Caco-2 (cell line): ENCODE data around the gene SLC24A4. TPM values are rescaled to one million over a fixed set of nuclear protein-coding genes. Genes with fewer than 3 reads are reported as not detected.

ENCODE experiments used
- BruUV-seq: library from RNA; stranded (reverse); fragments of 400-500 nt; replicated peaks from 2 replicates; lab custom pipeline; 2021; lab: Mats Ljungman, UMichigan
- CTCF ChIA-PET: fragments of 300-600 bp; sonication (Branson Sonifier 250); formaldehyde crosslinking; loops from one replicate; lab custom pipeline; 2022; ENCODE audit warnings: antibody characterized with exemption; lab: Charles Lee
- POLR2A ChIA-PET: fragments of 300-600 bp; sonication (Branson Sonifier 250); formaldehyde crosslinking; loops from one replicate; lab custom pipeline; 2022; ENCODE audit warnings: antibody characterized with exemption; lab: Charles Lee
- DNase-seq, 2 experiments: peaks; one replicate each; pipeline versions ENCODE4 v3.0.0 to v3.0.0-alpha.2; 2020 to 2022
- H3K27me3 ChIP-seq: replicated peaks from 2 replicates; pipeline ENCODE4 v1.6.0; 2011; ENCODE audit warnings: low read length; ENCODE audit not compliant: control insufficient read depth, insufficient read depth
- H3K36me3 ChIP-seq: 2 replicates; pipeline ENCODE4 v1.5.1; 2011; ENCODE audit warnings: low read length; ENCODE audit not compliant: control insufficient read depth, insufficient read depth
- H3K4me1 ChIP-seq: fragments of 250-450 bp; sonication (Bioruptor Pico); 2 replicates; pipeline ENCODE4 v1.5.1; 2020; ENCODE audit warnings: mild to moderate bottlenecking
- H3K4me3 ChIP-seq: 2 replicates; pipeline ENCODE4 v1.5.1; 2011; ENCODE audit warnings: low read depth, mild to moderate bottlenecking, control low read depth, low read length
- H3K9me3 ChIP-seq: fragments of 250-450 bp; sonication (Bioruptor Pico); 2 replicates; pipeline ENCODE4 v1.5.1; 2020; ENCODE audit warnings: mild to moderate bottlenecking, moderate library complexity
- H3K27ac Mint-ChIP-seq: one replicate; pipeline ENCODE4 v1.8.0; 2022; ENCODE audit warnings: mixed read lengths; ENCODE audit not compliant: unreplicated experiment
- H3K27me3 Mint-ChIP-seq: one replicate; pipeline ENCODE4 v1.8.0; 2022; ENCODE audit warnings: mixed read lengths; ENCODE audit not compliant: insufficient read depth, unreplicated experiment
- H3K36me3 Mint-ChIP-seq: one replicate; pipeline ENCODE4 v1.8.0; 2022; ENCODE audit warnings: mild to moderate bottlenecking, mixed read lengths; ENCODE audit not compliant: insufficient read depth, unreplicated experiment
- H3K4me1 Mint-ChIP-seq: one replicate; pipeline ENCODE4 v1.8.0; 2022; ENCODE audit warnings: low read depth, mixed read lengths; ENCODE audit not compliant: unreplicated experiment
- H3K4me3 Mint-ChIP-seq: one replicate; pipeline ENCODE4 v1.8.0; 2022; ENCODE audit warnings: mild to moderate bottlenecking, moderate library complexity, mixed read lengths; ENCODE audit not compliant: unreplicated experiment
- H3K9me3 Mint-ChIP-seq: one replicate; pipeline ENCODE4 v1.8.0; 2022; ENCODE audit warnings: mixed read lengths; ENCODE audit not compliant: unreplicated experiment
- intact Hi-C: fragments of 100-400 bp; cut with micrococcal nuclease; formaldehyde crosslinking; loops from one replicate; pipeline ENCODE4 v1.10.0; 2022; ENCODE audit not compliant: unreplicated experiment
- total RNA-seq: library from RNA; stranded (reverse); gene quantifications from 2 replicates; pipeline ENCODE4 v1.2.3, GENCODE V29; 2022
- TF ChIP-seq, protein P1 (sequence below), 2 experiments: fragments of 200-600 bp in 1 of 2; IDR thresholded peaks; 1 replicate in 1 of 2; 2 replicates in 1 of 2; pipeline versions ENCODE4 v1.5.1 to v1.8.0; 2011 to 2022; ENCODE audit warnings: antibody characterized with exemption in 1 of 2, control low read depth in 1 of 2, inconsistent platforms in 1 of 2, low read depth in 1 of 2, low read length in 1 of 2, mild to moderate bottlenecking in 1 of 2, moderate library complexity in 1 of 2; ENCODE audit not compliant: insufficient read depth in 1 of 2, severe bottlenecking in 1 of 2, unreplicated experiment in 1 of 2

The SLC24A4 gene
- total RNA-seq, 1 experiment from 2014 or later, result not detected

GRCh38 chr14:92294506-92294905, 28.5 kb upstream of the SLC24A4 start:
- DNase-seq, result no peak
- H3K36me3 ChIP-seq, result no peaks in the 10 kb centered on the region
- H3K4me1 ChIP-seq, result no peaks in the 10 kb centered on the region
- CTCF ChIA-PET, result no interaction called here
- no peak overlapping the region for H3K4me3 Mint-ChIP-seq
- TF ChIP-seq, protein P1, sequence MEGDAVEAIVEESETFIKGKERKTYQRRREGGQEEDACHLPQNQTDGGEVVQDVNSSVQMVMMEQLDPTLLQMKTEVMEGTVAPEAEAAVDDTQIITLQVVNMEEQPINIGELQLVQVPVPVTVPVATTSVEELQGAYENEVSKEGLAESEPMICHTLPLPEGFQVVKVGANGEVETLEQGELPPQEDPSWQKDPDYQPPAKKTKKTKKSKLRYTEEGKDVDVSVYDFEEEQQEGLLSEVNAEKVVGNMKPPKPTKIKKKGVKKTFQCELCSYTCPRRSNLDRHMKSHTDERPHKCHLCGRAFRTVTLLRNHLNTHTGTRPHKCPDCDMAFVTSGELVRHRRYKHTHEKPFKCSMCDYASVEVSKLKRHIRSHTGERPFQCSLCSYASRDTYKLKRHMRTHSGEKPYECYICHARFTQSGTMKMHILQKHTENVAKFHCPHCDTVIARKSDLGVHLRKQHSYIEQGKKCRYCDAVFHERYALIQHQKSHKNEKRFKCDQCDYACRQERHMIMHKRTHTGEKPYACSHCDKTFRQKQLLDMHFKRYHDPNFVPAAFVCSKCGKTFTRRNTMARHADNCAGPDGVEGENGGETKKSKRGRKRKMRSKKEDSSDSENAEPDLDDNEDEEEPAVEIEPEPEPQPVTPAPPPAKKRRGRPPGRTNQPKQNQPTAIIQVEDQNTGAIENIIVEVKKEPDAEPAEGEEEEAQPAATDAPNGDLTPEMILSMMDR (IDR thresholded peaks at IDR 0.05; ENCODE audit: insufficient read depth in 1 of 2, low read depth in 1 of 2, low read length in 1 of 2, severe bottlenecking in 1 of 2, unreplicated experiment in 1 of 2), result no peak
- no peaks in the 10 kb centered on the region for H3K4me1 Mint-ChIP-seq
- H3K27me3 ChIP-seq, result no peaks in the 10 kb centered on the region
- intact Hi-C loops, result no loop called here
- no TSS peak for BruUV-seq
- H3K9me3 Mint-ChIP-seq, result no peaks in the 10 kb centered on the region
- H3K27me3 Mint-ChIP-seq, result peaks cover 33% of the 10 kb centered on the region
- POLR2A ChIA-PET, result no interaction called here
- H3K36me3 Mint-ChIP-seq, result no peaks in the 10 kb centered on the region
- H3K9me3 ChIP-seq, result no peaks in the 10 kb centered on the region
- no peak overlapping the region for H3K4me3 ChIP-seq
- no peak overlapping the region for H3K27ac Mint-ChIP-seq

- intact Hi-C loops, result no loop called here
- H3K27me3 ChIP-seq, result no peaks in the 10 kb centered on the region; the same call in 1 of the 2 replicates
- no peaks in the 10 kb centered on the region for H3K4me1 ChIP-seq
- DNase-seq, result no peak
- no TSS peak for BruUV-seq
- TF ChIP-seq, protein P1 (IDR thresholded peaks at IDR 0.05; ENCODE audit: insufficient read depth in 1 of 2, low read depth in 1 of 2, low read length in 1 of 2, severe bottlenecking in 1 of 2, unreplicated experiment in 1 of 2), result no peak
- no peaks in the 10 kb centered on the region for H3K9me3 Mint-ChIP-seq
- peaks cover 39% of the 10 kb centered on the region for H3K27me3 Mint-ChIP-seq
- ChIA-PET CTCF (no interaction called here), POLR2A (no interaction called here)
- no peaks in the 10 kb centered on the region for H3K4me1 Mint-ChIP-seq
- H3K36me3 Mint-ChIP-seq, result no peaks in the 10 kb centered on the region
- no peaks in the 10 kb centered on the region for H3K9me3 ChIP-seq
- no peaks in the 10 kb centered on the region for H3K36me3 ChIP-seq
- no peak overlapping the region for H3K4me3 Mint-ChIP-seq
- H3K27ac Mint-ChIP-seq, result no peak overlapping the region
- H3K4me3 ChIP-seq, result no peak overlapping the region
These were observed 25.0 kb upstream of the SLC24A4 start for GRCh38 chr14:92297818-92298595.

DNA sequence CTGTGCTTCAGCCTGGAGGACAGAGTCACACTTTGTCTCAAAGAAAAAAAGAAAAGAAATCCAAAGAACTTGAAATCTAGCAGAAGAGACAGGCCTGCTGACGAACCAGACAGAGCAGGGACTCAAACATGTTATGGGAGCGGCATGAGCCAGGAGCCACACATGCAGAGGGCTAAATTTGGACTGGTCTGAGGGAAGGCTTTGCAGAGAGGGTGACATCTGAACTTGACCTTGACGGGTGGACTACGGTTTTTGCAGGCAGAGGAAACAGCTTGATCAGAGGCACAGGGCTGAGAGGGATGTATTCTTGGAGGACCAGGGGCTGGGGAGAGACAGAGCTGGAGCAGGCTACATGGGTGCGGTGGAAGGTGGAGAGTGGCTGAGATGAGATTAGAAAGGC, 20.5 kb upstream of the SLC24A4 start:
- CTCF ChIA-PET, result no interaction called here
- POLR2A ChIA-PET, result no interaction called here
- Histone ChIP-seq H3K9me3 (no peaks in the 10 kb centered on the region), H3K4me3 (no peak overlapping the region), H3K4me1 (no peaks in the 10 kb centered on the region), H3K36me3 (no peaks in the 10 kb centered on the region), H3K27me3 (no peaks in the 10 kb centered on the region; the same call in 1 of the 2 replicates)
- BruUV-seq, result no TSS peak
- H3K4me3 Mint-ChIP-seq, result no peak overlapping the region
- no peaks in the 10 kb centered on the region for H3K4me1 Mint-ChIP-seq
- H3K9me3 Mint-ChIP-seq, result no peaks in the 10 kb centered on the region
- no peak for DNase-seq
- peaks cover 23% of the 10 kb centered on the region for H3K27me3 Mint-ChIP-seq
- no peaks in the 10 kb centered on the region for H3K36me3 Mint-ChIP-seq
- H3K27ac Mint-ChIP-seq, result no peak overlapping the region
- intact Hi-C loops, result no loop called here
- TF ChIP-seq, protein P1 (IDR thresholded peaks at IDR 0.05; ENCODE audit: insufficient read depth in 1 of 2, low read depth in 1 of 2, low read length in 1 of 2, severe bottlenecking in 1 of 2, unreplicated experiment in 1 of 2), result no peak
